GM10847 (cell line): ENCODE measurements around the gene UPK1B.

Experiments
- POLR2A ChIP-seq: IDR thresholded peaks from 2 replicates; pipeline ENCODE4 v1.6.1; 2011; ENCODE audit not compliant: insufficient read length; ENCODE audit errors: extremely low read depth

UPK1B gene

DNA sequence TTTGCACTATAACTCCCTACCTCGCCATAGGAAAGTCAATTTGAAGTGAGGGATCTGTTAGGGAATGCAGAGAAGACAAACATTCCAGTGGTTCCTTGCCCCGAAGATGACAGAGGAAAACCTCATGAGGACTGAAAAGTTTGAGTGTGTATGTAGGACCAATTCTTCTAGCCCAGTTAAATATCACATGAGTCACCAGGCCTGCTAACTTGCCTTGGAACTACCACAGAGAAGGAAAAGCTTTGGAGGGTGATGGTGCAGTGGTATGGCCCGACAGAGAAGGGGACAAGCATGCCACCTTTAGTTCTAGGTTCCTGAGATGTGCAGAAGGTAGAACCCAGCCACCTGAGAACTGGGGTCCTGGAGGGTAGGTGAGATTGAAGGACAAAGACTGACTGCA is 2.6 kb upstream of the UPK1B start:
- no peak for TF ChIP-seq POLR2A

DNA sequence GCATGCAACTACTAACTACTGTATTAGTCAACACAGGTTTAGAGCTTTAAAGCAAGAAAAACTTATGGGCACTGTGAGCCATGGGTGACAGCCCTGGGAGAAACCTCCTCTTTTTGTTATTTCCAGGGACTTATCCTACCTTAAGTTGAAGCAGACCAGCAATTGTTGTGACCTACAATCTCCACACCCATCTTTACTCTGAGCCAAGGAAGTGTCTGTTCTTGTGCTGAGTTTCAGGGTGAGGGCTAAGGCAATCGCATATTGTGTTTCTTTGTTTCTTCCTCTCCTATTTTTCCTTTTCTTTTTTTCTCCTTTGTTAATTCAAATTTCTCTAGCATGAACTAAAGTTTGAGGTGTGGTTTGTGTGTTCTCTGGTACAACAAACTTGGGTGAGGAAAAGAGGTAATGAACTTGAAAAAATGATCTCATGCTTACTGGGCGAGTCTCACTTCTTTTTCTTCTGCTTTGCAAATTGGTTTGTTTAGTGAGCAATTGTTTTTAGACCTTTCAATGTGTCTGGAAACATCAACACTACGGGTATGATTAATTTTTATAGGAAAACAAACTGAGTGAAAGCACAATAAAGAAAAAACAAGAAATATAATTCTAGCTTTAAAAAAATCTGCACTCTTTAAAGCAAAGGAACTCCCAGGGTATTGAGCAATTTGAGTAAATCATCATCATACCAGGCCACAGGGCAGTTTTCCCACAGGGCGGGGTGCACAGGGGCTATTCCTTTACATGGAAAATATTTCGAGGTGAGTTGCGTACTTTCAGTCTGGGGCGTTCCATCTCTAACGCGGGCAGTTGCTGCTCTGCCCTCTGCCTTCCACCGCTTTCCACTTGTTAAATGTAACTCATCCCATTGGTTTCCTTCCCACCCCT is 2.7 kb downstream of the UPK1B start:
- no peak for TF ChIP-seq POLR2A

DNA sequence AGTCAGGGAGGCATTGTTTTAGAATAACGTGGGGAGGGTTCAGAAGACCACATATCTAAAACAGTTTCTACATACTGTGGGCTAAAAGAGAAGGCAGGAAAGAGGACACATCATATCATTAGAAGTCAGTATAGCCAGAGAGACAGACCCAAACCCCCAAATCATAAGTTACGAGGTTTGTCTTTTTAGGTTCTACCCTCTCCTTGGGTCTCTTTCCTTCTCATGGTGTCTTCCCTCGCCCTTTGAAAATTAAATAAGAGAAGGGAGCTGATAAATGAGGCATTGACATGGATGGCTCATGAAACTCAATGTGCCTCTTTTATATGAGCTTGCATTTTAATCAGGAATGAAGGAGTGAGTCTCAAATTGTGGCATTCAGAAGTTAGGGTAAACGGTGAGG is 3.4 kb downstream of the UPK1B start:
- TF ChIP-seq POLR2A = no peak

DNA sequence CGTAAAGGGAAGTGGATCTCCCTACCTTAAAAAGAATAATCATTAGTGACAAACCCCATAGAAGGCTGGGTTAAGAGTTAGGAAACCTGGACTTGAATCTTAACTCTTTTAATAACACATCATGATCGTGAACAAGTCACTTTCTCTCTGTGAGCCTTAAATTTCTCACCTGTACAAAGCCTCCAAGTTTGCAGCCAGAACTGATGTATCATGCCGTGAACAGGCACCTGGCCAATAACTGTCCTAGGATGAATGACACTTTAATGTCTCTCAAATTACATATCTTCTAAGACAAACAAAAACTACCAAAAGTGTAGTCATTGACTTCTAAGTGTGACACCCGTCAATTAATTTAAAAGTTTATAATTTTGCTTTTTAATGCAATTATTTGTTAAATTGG is 3.9 kb downstream of the UPK1B start:
- TF ChIP-seq POLR2A = no peak

DNA sequence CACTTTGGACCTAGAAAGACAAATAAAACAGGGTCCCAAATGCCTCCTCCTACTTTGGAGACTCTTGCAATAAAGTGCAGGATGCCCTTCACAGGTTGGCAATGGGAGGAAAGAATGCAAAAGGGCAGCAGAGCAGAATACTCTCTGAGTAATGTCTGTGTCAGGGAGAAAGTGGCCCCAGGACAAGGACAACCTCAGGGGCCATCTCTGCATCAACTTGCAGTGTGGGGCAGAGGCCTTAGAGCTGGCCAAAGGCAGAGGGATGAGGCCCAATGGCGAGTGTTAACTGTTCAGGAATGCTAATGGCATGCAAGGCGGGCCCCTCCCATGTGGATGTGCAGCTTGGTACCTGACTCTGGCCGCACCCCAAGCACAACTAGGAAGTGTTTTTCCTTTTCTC is 8.4 kb downstream of the UPK1B start:
- TF ChIP-seq POLR2A = no peak

DNA sequence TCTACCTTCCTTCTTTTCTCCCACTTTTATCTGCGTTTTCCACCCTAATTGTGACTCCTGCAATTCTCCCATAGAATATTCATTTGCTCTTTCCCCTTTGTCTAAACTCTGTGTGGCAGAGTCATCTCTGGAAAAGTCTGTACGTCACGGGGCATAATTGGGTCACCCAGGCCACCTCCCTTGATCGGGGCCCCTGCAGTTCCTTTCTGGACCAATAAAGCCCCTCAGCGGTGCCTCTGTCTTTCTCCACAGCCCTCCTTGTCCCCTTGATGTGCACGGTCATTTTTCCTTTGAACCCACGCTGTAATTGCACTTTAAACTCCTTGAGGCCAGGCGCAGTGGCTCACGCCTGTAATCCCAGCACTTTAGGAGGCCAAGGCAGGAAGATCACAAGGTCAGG is 10.7 kb downstream of the UPK1B start:
- no peak for TF ChIP-seq POLR2A

DNA sequence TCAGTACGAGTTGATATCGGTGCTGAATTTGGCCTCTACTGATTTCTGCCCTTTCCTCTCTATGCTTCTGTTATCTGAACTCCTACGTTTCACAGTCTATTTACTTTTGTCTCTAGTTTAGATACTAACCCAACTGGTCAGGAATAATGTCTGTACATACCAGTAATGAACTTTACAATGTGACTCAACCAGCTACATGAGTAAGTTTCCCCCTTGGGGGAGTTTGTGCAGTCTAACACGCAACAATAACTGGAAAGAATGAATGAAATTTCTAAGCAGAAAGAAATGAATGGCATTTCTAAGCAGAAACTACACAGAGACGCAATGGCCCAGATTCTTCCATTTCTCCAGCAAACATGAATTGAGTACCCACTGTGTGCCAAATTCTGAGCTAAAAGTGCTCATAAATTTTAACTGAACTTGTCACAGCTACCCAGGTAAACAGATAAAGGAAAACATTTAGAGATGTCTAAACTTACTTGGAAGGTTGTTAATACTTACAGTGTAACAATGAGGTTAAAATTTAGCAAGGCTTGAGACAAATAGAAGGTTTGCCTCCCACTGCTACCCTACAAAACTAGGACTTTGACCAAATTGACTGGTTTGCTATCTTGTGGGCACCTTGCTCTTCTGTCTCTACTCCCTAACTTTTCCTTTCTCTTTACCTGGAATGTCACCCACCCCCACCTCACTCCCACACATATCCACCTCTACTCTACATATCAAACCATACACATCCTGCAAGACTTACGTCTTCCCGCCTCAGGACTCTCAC is 11.6 kb downstream of the UPK1B start:
- TF ChIP-seq POLR2A = no peak

DNA sequence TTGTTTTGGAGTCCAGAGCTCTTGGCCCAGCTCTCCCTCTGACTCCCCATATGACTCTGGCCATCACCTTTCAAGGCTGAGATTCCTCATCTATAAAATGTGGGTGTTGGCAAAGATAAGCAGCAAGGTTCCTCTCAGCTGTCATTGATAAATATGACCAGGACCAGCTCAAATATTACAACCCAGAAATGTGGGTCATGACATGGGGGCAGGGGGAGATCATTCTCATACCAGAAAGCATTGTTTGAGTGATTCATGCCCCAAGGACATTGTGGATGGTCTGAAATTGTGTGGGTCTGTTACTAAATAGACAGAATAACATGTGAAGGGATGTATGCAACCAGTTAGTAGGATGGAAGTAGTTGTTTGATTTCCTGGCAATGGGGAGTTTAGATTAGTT is 13.9 kb downstream of the UPK1B start:
- no peak for TF ChIP-seq POLR2A

DNA sequence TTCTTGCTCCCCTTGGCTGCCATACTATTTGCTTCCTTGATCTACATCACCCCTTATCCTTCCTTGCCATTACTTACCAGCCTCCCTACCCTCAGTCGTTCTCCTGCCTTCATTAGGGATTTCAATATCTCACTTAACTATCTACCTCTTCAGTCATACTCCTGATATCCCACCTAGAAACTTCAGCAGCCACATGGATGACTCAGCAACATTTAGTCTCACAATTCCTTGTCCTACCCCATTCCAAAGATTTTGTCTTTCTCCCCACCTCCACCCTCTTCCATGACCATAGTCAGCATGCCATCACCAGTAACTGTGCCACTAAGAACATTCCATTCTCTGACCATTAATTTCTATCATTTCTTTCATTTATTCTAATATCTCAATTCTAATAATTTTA is 18.4 kb downstream of the UPK1B start:
- TF ChIP-seq POLR2A = no peak

DNA sequence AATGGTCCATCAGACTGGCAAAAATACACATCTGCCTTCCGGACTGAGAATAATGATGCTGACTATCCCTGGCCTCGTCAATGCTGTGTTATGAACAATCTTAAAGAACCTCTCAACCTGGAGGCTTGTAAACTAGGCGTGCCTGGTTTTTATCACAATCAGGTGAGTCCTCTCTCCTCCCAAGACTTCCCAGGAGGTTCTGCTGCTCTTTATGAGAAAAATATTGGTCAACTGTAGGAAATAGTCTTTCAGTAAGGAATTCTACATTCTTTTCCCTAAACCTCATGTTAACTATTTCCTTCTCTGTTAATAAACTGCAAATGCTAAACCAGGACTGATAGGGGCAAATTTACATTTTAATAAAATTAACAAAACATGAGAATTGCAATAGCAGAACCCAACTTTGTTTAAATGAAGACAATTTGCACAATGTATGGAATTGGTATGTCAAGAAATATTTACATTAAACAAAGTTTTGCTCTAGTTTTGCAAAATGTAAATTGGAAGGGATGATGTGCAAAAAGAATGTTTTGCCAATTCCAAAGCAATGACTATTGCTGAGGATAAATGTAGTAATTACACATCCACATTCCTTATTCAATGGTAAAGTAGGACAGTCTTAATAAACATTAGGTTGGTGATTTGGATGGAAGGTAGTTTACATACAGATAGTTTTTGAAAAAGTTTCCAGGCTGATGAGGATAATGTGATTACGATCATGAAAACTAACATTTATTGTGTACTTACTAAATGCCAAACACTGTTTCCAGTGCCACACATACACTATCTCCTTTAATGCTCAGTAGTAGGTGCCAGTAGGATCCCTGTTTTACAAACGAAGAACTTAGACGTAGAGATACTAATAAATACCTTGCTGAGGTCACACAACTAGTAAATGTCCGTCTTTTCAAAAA is 21.1 kb downstream of the UPK1B start:
- no peak for TF ChIP-seq POLR2A

DNA sequence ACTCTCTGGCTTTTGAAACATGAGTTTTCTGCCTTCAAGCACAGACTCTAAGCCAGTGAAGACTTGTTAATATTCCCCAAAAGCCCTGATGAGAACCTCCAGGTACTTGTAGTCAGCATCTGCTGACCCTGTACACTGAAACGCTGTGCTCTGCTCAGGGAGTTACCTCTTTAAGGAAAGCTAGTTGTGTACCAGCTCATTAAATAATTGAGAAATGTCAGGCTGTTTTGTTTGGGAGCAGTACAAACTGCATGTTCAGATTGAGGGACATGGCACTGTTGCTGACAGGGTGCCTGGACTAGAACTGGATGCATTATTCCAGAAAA is 21.7 kb downstream of the UPK1B start:
- no peak for TF ChIP-seq POLR2A

DNA sequence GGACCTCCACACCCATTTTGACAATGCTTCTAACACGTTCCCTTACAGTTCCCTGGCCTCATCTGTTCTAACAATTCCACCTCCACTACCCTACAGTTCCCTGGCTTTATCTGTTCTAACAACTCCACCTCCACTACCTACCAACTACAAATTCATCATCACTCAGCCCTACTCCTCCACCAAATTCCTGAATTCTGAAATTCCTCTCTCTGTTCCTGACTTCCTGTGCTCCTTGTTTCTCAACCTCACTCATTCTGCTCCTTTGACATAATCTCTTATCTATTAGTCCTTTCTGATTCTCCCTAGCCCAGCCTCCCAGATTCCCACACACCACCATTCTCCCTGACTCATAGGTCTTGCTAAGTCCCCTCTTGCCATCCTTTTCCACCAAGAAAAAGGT is 22.5 kb downstream of the UPK1B start:
- no peak for TF ChIP-seq POLR2A

DNA sequence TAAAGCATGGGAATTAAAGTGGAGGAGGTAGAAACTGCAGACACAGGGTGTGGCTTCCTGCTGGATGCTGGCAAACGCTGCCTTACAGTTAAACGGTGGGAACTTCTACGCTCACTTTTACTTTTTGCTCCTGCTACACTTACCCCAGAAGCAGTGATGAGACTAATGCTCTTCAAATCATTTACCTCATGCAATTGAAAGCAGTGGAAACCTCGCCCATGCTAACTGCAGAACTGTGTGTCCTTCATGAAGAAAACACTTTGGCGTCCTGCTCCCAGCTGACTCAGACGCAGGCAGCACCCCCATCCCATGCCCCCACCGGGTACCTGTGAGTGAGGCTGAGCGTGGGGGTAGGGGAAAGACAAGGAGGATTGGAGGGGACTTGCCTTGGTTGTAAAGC is 31.8 kb downstream of the UPK1B start:
- TF ChIP-seq POLR2A = no peak

DNA sequence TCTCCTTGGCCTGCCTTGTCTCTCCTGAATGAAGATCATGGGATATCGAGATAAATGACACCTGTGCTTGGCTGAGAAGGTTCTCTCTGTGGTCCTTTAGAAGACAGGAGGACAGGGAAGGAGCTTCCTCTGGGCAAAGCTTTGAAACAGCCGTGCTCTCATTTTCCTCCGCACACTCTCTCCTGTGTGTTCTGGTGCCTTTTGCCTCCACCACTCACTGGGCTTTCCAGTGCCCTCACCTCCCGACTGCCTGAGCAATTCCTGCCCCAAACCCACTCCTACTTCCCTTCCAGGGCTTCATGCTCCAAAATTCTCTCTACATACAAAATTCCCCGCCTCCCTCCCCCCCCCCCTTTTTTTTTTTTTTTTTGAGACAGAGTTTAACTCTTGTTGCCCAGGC is 32.3 kb downstream of the UPK1B start:
- TF ChIP-seq POLR2A = no peak
